NCI-H446 (cell line): ENCODE measurements around the gene TOP2A.

Experiments
- DNase-seq, 2 experiments: peaks; one replicate each; lab custom pipeline; 2025; lab: John Stamatoyannopoulos, UW

The TOP2A gene

GRCh38 chr17:40356990-40357881 is 60.5 kb downstream of the TOP2A start:
- no peak for DNase-seq

GRCh38 chr17:40355804-40356758 is 61.6 kb downstream of the TOP2A start:
- no peak for DNase-seq

- peak; percentile 10 to 44 for DNase-seq
These were observed 62.4 kb downstream of the TOP2A start for GRCh38 chr17:40355123-40355803.

GRCh38 chr17:40354221-40355122 is 63.2 kb downstream of the TOP2A start:
- DNase-seq = no peak

GRCh38 chr17:40352779-40353394 is 64.8 kb downstream of the TOP2A start:
- DNase-seq = no peak

- no peak for DNase-seq
These were observed 65.4 kb downstream of the TOP2A start for GRCh38 chr17:40352237-40352778.

GRCh38 chr17:40351359-40352236 is 66.1 kb downstream of the TOP2A start:
- no peak for DNase-seq

GRCh38 chr17:40350689-40351358 is 66.9 kb downstream of the TOP2A start:
- no peak for DNase-seq

- no peak for DNase-seq
These were observed 67.6 kb downstream of the TOP2A start for GRCh38 chr17:40349895-40350688.

- DNase-seq = no peak
These were observed 68.2 kb downstream of the TOP2A start for GRCh38 chr17:40349477-40349894.

GRCh38 chr17:40348562-40349476 is 68.9 kb downstream of the TOP2A start:
- DNase-seq = peak; percentile 69 to 81

GRCh38 chr17:40348136-40348504 is 69.6 kb downstream of the TOP2A start:
- DNase-seq = no peak

GRCh38 chr17:40347319-40348135 is 70.2 kb downstream of the TOP2A start:
- DNase-seq = no peak

GRCh38 chr17:40346765-40347158 is 70.9 kb downstream of the TOP2A start:
- DNase-seq = no peak

GRCh38 chr17:40345994-40346764 is 71.5 kb downstream of the TOP2A start:
- DNase-seq = no peak
